IMR-90 (cell line): Measurements from ENCODE around the gene TNF. TPM values are rescaled to one million over a fixed set of nuclear protein-coding genes. Genes with fewer than 3 reads are reported as not detected.

Experiments used
- ATAC-seq: fragments of 200-7000 bp; cut with Tn5 transposase; 2 replicates; pipeline ENCODE4 v1.9.1; 2020; ENCODE audit warnings: low read depth, mild to moderate bottlenecking, moderate library complexity
- BruUV-seq: library from RNA; stranded (reverse); fragments of 400-500 nt; replicated peaks from 2 replicates; lab custom pipeline; 2021; lab: Mats Ljungman, UMichigan
- CTCF ChIA-PET: fragments of 300-600 bp; formaldehyde crosslinking; extraction: SDS; loops from one replicate; lab custom pipeline; 2021; ENCODE audit warnings: antibody characterized with exemption; lab: Yijun Ruan, JAX
- POLR2A ChIA-PET: fragments of 300-600 bp; sonication (Branson Sonifier 250); formaldehyde crosslinking; loops from one replicate; lab custom pipeline; 2022; ENCODE audit warnings: antibody characterized with exemption; ENCODE audit not compliant: unreplicated experiment; lab: Charles Lee
- DNase-seq: peaks from one replicate; pipeline ENCODE4 v3.0.0; 2013
- H2AFZ ChIP-seq: replicated peaks from 2 replicates; pipeline ENCODE3; 2013; ENCODE audit warnings: low read length, mild to moderate bottlenecking; ENCODE audit not compliant: poor library complexity
- H2AK5ac ChIP-seq: 2 replicates; pipeline ENCODE4 v1.6.1; 2013; ENCODE audit warnings: low read depth, low read length, inconsistent platforms
- H2AK9ac ChIP-seq: replicated peaks from 2 replicates; pipeline ENCODE3; 2013; ENCODE audit warnings: mild to moderate bottlenecking, low read depth, low read length, moderate library complexity; ENCODE audit not compliant: poor library complexity
- H2BK120ac ChIP-seq: 2 replicates; pipeline ENCODE4 v1.6.1; 2013; ENCODE audit warnings: low read depth, low read length, inconsistent platforms
- H2BK15ac ChIP-seq: 3 replicates; pipeline ENCODE4 v1.6.1; 2013; ENCODE audit warnings: low read depth, low read length, inconsistent platforms
- H2BK20ac ChIP-seq: 2 replicates; pipeline ENCODE4 v1.6.1; 2013; ENCODE audit warnings: low read depth, mild to moderate bottlenecking, inconsistent platforms, low read length, moderate library complexity
- H2BK5ac ChIP-seq: 2 replicates; pipeline ENCODE4 v1.6.1; 2013; ENCODE audit warnings: mild to moderate bottlenecking, low read depth, low read length, inconsistent platforms; ENCODE audit not compliant: poor library complexity, severe bottlenecking
- H3K14ac ChIP-seq: replicated peaks from 2 replicates; pipeline ENCODE4 v1.6.1; 2013; ENCODE audit warnings: low read depth, low read length, inconsistent platforms
- H3K18ac ChIP-seq: 2 replicates; pipeline ENCODE4 v1.6.1; 2013; ENCODE audit warnings: low read depth, low read length, control low read depth
- H3K23ac ChIP-seq: 2 replicates; pipeline ENCODE4 v1.6.1; 2013; ENCODE audit warnings: low read depth, low read length, inconsistent platforms
- H3K27ac ChIP-seq: 2 replicates; pipeline ENCODE4 v1.5.1; 2013; ENCODE audit warnings: mild to moderate bottlenecking, control low read depth, low read length; ENCODE audit not compliant: insufficient read depth
- H3K27me3 ChIP-seq: 2 replicates; pipeline ENCODE4 v1.6.1; 2013; ENCODE audit warnings: low read length; ENCODE audit not compliant: control insufficient read depth, insufficient read depth
- H3K36me3 ChIP-seq: 2 replicates; pipeline ENCODE4 v1.6.1; 2013; ENCODE audit warnings: low read length, mixed read lengths; ENCODE audit not compliant: control insufficient read depth, insufficient read depth
- H3K4ac ChIP-seq: 2 replicates; pipeline ENCODE4 v1.6.1; 2013; ENCODE audit warnings: low read depth, low read length, inconsistent platforms
- H3K4me1 ChIP-seq: 2 replicates; pipeline ENCODE4 v1.6.1; 2013; ENCODE audit warnings: low read length, mixed read lengths; ENCODE audit not compliant: control insufficient read depth, insufficient read depth
- H3K4me2 ChIP-seq: 2 replicates; pipeline ENCODE4 v1.6.1; 2013; ENCODE audit warnings: low read depth, mild to moderate bottlenecking, control low read depth, low read length, moderate library complexity
- H3K4me3 ChIP-seq: 2 replicates; pipeline ENCODE4 v1.5.1; 2013; ENCODE audit warnings: low read depth, mild to moderate bottlenecking, control low read depth, low read length, moderate library complexity; ENCODE audit not compliant: insufficient read depth
- H3K56ac ChIP-seq: 2 replicates; pipeline ENCODE4 v1.6.1; 2013; ENCODE audit warnings: low read length, inconsistent platforms; ENCODE audit not compliant: insufficient read depth; ENCODE audit errors: extremely low read depth
- H3K79me1 ChIP-seq, 2 experiments: 2 replicates each; pipeline ENCODE4 v1.6.1; 2013; ENCODE audit warnings: low read length in 2 of 2, inconsistent platforms in 1 of 2, low read depth in 1 of 2
- H3K9ac ChIP-seq: 2 replicates; pipeline ENCODE4 v1.6.1; 2013; ENCODE audit warnings: low read depth, low read length, control low read depth
- H3K9me1 ChIP-seq: 2 replicates; pipeline ENCODE4 v1.6.1; 2013; ENCODE audit warnings: low read length, inconsistent platforms; ENCODE audit not compliant: insufficient read depth
- H3K9me3 ChIP-seq: 2 replicates; pipeline ENCODE4 v1.6.1; 2013; ENCODE audit warnings: low read length; ENCODE audit not compliant: control insufficient read depth, insufficient read depth
- H4K20me1 ChIP-seq: 2 replicates; pipeline ENCODE4 v1.6.1; 2013; ENCODE audit warnings: low read length, inconsistent platforms; ENCODE audit not compliant: insufficient read depth
- H4K5ac ChIP-seq: 2 replicates; pipeline ENCODE4 v1.6.1; 2013; ENCODE audit warnings: mild to moderate bottlenecking, low read depth, low read length, control low read depth
- H4K8ac ChIP-seq, 2 experiments: 2 replicates each; pipeline ENCODE4 v1.6.1; 2013; ENCODE audit warnings: low read depth in 2 of 2, low read length in 2 of 2, control low read depth in 1 of 2, inconsistent platforms in 1 of 2
- H4K91ac ChIP-seq: 2 replicates; pipeline ENCODE4 v1.6.1; 2013; ENCODE audit warnings: low read depth, low read length, inconsistent platforms; ENCODE audit not compliant: insufficient read depth
- CHD1 ChIP-seq: IDR thresholded peaks from 2 replicates; pipeline ENCODE4 v1.6.1; 2012; ENCODE audit warnings: low read depth, low read length, improper control_type of control experiment
- RAD21 ChIP-seq: IDR thresholded peaks from 2 replicates; pipeline ENCODE4 v1.6.1; 2012; ENCODE audit warnings: low read length, improper control_type of control experiment
- USF2 ChIP-seq: fragments of 150-350 bp; IDR thresholded peaks from 2 replicates; pipeline ENCODE4 v1.6.1; 2017; ENCODE audit warnings: mild to moderate bottlenecking, antibody characterized with exemption, low read length, low read depth
- WGBS, 2 experiments: methylation state at CpG; one replicate each; pipeline versions ENCODE4 v1.1.5 to v1.1.7; 2013; ENCODE audit warnings: missing lambda C conversion rate in 2 of 2; ENCODE audit not compliant: insufficient read length in 1 of 2; ENCODE audit errors: extremely low coverage in 2 of 2; 5-methylcytosine and 5-hydroxymethylcytosine counted together
- dilution Hi-C: fragments of 300-500 bp; cut with HindIII; formaldehyde crosslinking; loops from one replicate; pipeline ENCODE4 v1.14.3; 2018; ENCODE audit warnings: low sequenced_read_pairs; ENCODE audit not compliant: unreplicated experiment
- in situ Hi-C: fragments of 300-500 bp; cut with MboI; formaldehyde crosslinking; loops from 3 replicates; pipeline ENCODE4 v1.14.3; 2019; ENCODE audit warnings: low sequenced_read_pairs, inconsistent platforms, mixed read lengths
- intact Hi-C: fragments of 100-400 bp; cut with micrococcal nuclease; formaldehyde crosslinking; loops from 2 replicates; pipeline ENCODE4 v1.10.0; 2022
- polyA plus RNA-seq, 3 experiments: library from polyadenylated mRNA; depleted of rRNA; stranded (reverse); fragments of >200 nt; gene quantifications; 2 replicates each; pipeline ENCODE4 v1.2.3, GENCODE V29; 2012; ENCODE audit warnings: low replicate concordance in 1 of 3
- total RNA-seq: library from RNA; depleted of rRNA; stranded (reverse); fragments of >200 nt; gene quantifications from 2 replicates; pipeline ENCODE4 v1.2.3, GENCODE V29; 2012

The TNF gene
- total and polyA plus RNA-seq, 2 of the 4 experiments (the other 2 are of a cell fraction): not detected

GRCh38 chr6:31573239-31574105, 1.9 kb upstream of the TNF start:
- TF ChIP-seq CHD1 (no peak), RAD21 (no peak), USF2 (no peak)
- POLR2A ChIA-PET: no interaction called here
- H3K27ac ChIP-seq: no peak overlapping the region
- intact Hi-C loops: no loop called here
- H2AFZ ChIP-seq: no peak overlapping the region
- no TSS peak for BruUV-seq
- no peak overlapping the region for H3K56ac ChIP-seq
- no peak overlapping the region for H2BK5ac ChIP-seq
- H4K91ac ChIP-seq: no peak overlapping the region
- H4K20me1 ChIP-seq: no peaks in the 10 kb centered on the region
- no peaks in the 10 kb centered on the region for H3K79me1 ChIP-seq
- no peaks in the 10 kb centered on the region for H3K36me3 ChIP-seq
- H3K4me3 ChIP-seq: no peak overlapping the region
- DNase-seq (no peak), ATAC-seq (no peak)
- CTCF ChIA-PET: interaction anchor here (1.4 kb wide), 1 partner anchor 21 kb away, joined by 3 read pairs; no protein-coding TSS in a partner anchor
- dilution Hi-C loops: no loop called here
- H4K8ac ChIP-seq: no peak overlapping the region
- no peak overlapping the region for H3K4ac ChIP-seq
- no peaks in the 10 kb centered on the region for H3K9me1 ChIP-seq
- H3K9me3 ChIP-seq: no peaks in the 10 kb centered on the region
- no peak overlapping the region for H2AK5ac ChIP-seq
- 70% methylated on average over 7 of the region's 9 CpGs; no CpG with 5 or more reads in 1 of the 2 experiments for WGBS, 2 experiments
- no peak overlapping the region for H2BK120ac ChIP-seq
- H3K18ac ChIP-seq: no peak overlapping the region
- no peak overlapping the region for H2AK9ac ChIP-seq
- no peak overlapping the region for H2BK15ac ChIP-seq
- H3K4me2 ChIP-seq: no peak overlapping the region
- H3K9ac ChIP-seq: no peak overlapping the region
- H4K5ac ChIP-seq: no peak overlapping the region
- no peaks in the 10 kb centered on the region for H3K4me1 ChIP-seq
- in situ Hi-C loops: no loop called here
- no peak overlapping the region for H2BK20ac ChIP-seq
- H3K14ac ChIP-seq: no peak overlapping the region
- H3K23ac ChIP-seq: no peak overlapping the region
- H3K27me3 ChIP-seq: peaks cover 39% of the 10 kb centered on the region
